ENCODE measurements around the gene CD302. TPM values are rescaled to one million over a fixed set of nuclear protein-coding genes. Genes with fewer than 3 reads are reported as not detected.

Gene CD302
- total and polyA plus RNA-seq, 2 of the 8 experiments (the other 6 are each of a cell fraction or from before 2014, with no cell fraction given), result 0.76 to 0.79 TPM

GRCh38 chr2:159818940-159819339 is 20.9 kb upstream of the CD302 start:
- no peak overlapping the region for H3K27ac ChIP-seq (ENCODE audit: low read depth, low read length)
- H4K20me1 ChIP-seq (replicated peaks in 1 of 2; ENCODE audit: control insufficient read depth in 1 of 2, insufficient read depth in 2 of 2, low read length in 2 of 2), result no peaks in the 10 kb centered on the region
- POLR2A ChIA-PET (ENCODE audit: partially characterized antibody), result no interaction called here
- no peaks in the 10 kb centered on the region for H3K27me3 ChIP-seq (replicated peaks in 1 of 4; ENCODE audit: control insufficient read depth in 3 of 4, extremely low read depth in 1 of 4, insufficient read depth in 3 of 4, low read length in 3 of 4)
- H3K4me2 ChIP-seq (ENCODE audit: insufficient read depth in 1 of 2, low read depth in 2 of 2, low read length in 2 of 2), result no peak overlapping the region
- no peak overlapping the region for H3K9ac ChIP-seq (replicated peaks in 1 of 4; ENCODE audit: extremely low read depth in 1 of 4, low read depth in 3 of 4, low read length in 3 of 4)
- no peaks in the 10 kb centered on the region for H3K4me1 ChIP-seq (replicated peaks in 1 of 4; ENCODE audit: control insufficient read depth in 3 of 4, insufficient read depth in 4 of 4, low read length in 3 of 4)
- H4K8ac ChIP-seq (ENCODE audit: extremely low read depth, insufficient read depth, low read length), result no peak overlapping the region
- no peak overlapping the region for H3K4me3 ChIP-seq (ENCODE audit: extremely low read depth in 1 of 4, insufficient read depth in 2 of 4, low read depth in 3 of 4, low read length in 4 of 4)
- H2AFZ ChIP-seq (ENCODE audit: low read length), result no peak overlapping the region
- no peak overlapping the region for H3K56ac ChIP-seq (replicated peaks; ENCODE audit: insufficient read length, low read depth, low read length)
- no peak overlapping the region for H3K23ac ChIP-seq (ENCODE audit: insufficient read length)
- no peak overlapping the region for H3K4ac ChIP-seq (replicated peaks; ENCODE audit: insufficient read length, low read depth, low read length)
- no peaks in the 10 kb centered on the region for H3K79me2 ChIP-seq (ENCODE audit: control insufficient read depth in 1 of 2, insufficient read depth in 2 of 2, low read length in 2 of 2)
- H3K14ac ChIP-seq (ENCODE audit: insufficient read length), result no peak overlapping the region
- H3K36me3 ChIP-seq (ENCODE audit: control insufficient read depth in 2 of 4, insufficient read depth in 4 of 4, low read length in 3 of 4), result no peaks in the 10 kb centered on the region
- CTCF ChIA-PET (ENCODE audit: partially characterized antibody), result interaction anchor here (1.4 kb wide), 1 partner anchor 100 kb away, joined by 3 read pairs; no protein-coding TSS in a partner anchor
- no peak overlapping the region for H2BK5ac ChIP-seq (ENCODE audit: low read depth, low read length)
- H2BK12ac ChIP-seq (ENCODE audit: low read depth, low read length), result no peak overlapping the region
- no peak overlapping the region for H4K5ac ChIP-seq (ENCODE audit: insufficient read length, low read depth, low read length)
- H3K9me3 ChIP-seq (ENCODE audit: insufficient read depth in 2 of 2, low read depth in 1 of 2, low read length in 1 of 2), result no peaks in the 10 kb centered on the region
- no peak overlapping the region for H2BK20ac ChIP-seq (ENCODE audit: low read length)
- H2BK120ac ChIP-seq (replicated peaks; ENCODE audit: low read depth, low read length), result no peak overlapping the region
- FAIRE-seq (no peak), DNase-seq (ENCODE audit: low read depth in 1 of 2, low spot score in 2 of 2) (no peak)
- H3K23me2 ChIP-seq (ENCODE audit: low read depth, low read length), result no peaks in the 10 kb centered on the region
- H3K79me1 ChIP-seq (ENCODE audit: low read depth, low read length), result no peaks in the 10 kb centered on the region
- H4K91ac ChIP-seq (replicated peaks; ENCODE audit: insufficient read length, low read length), result no peak overlapping the region
- no peak overlapping the region for H3K18ac ChIP-seq (ENCODE audit: extremely low read depth, low read length)
- no peak overlapping the region for H2BK15ac ChIP-seq (ENCODE audit: low read length)
- no peak overlapping the region for H2AK5ac ChIP-seq (ENCODE audit: low read depth, low read length)
- 91 to 100% methylated on average over 1 to 6 of the region's 6 CpGs for WGBS, 2 experiments (ENCODE audit: extremely low coverage in 1 of 2, insufficient coverage in 1 of 2, insufficient read length in 1 of 2, insufficient replicate concordance in 2 of 2, low coverage in 1 of 2, low lambda C conversion rate in 2 of 2, missing lambda C conversion rate in 1 of 2)
- TF ChIP-seq KDM4A (IDR thresholded peaks at IDR 0.05; ENCODE audit: low read depth, low read length, severe bottlenecking), result no peak
- TF ChIP-seq BACH1 (IDR thresholded peaks at IDR 0.05; ENCODE audit: low read length), result no peak
- no peak for TF ChIP-seq POLR2AphosphoS5 (IDR thresholded peaks at IDR 0.05; ENCODE audit: low read depth, low read length)
- no peak for TF ChIP-seq POLR2A (IDR thresholded peaks at IDR 0.05; ENCODE audit: control extremely low read depth in 1 of 2, low read depth in 2 of 2, low read length in 2 of 2)
- TF ChIP-seq USF2 (IDR thresholded peaks at IDR 0.05; ENCODE audit: low read length), result no peak
- TF ChIP-seq JUND (IDR thresholded peaks at IDR 0.05; ENCODE audit: low read length), result no peak
- TF ChIP-seq ATF3 (IDR thresholded peaks at IDR 0.05; ENCODE audit: insufficient read depth, low read depth, low read length), result no peak
- no peak for TF ChIP-seq TAF7 (optimal IDR thresholded peaks at IDR 0.05; ENCODE audit: borderline replicate concordance, low read depth, low read length)
- TF ChIP-seq SP4 (IDR thresholded peaks at IDR 0.05; ENCODE audit: low read length), result no peak
- no peak for TF ChIP-seq RXRA (IDR thresholded peaks at IDR 0.05; ENCODE audit: insufficient read depth, low read depth, low read length)
- TF ChIP-seq HDAC2 (IDR thresholded peaks at IDR 0.05; ENCODE audit: borderline replicate concordance in 1 of 2, low read depth in 2 of 2, low read length in 2 of 2), result no peak
- no peak for TF ChIP-seq SAP30 (IDR thresholded peaks at IDR 0.05; ENCODE audit: insufficient read depth, insufficient replicate concordance, low read length)
- no peak for TF ChIP-seq NRF1 (IDR thresholded peaks at IDR 0.05; ENCODE audit: low read depth, low read length)
